ENCODE results near the gene OR52E2.

The OR52E2 gene

DNA sequence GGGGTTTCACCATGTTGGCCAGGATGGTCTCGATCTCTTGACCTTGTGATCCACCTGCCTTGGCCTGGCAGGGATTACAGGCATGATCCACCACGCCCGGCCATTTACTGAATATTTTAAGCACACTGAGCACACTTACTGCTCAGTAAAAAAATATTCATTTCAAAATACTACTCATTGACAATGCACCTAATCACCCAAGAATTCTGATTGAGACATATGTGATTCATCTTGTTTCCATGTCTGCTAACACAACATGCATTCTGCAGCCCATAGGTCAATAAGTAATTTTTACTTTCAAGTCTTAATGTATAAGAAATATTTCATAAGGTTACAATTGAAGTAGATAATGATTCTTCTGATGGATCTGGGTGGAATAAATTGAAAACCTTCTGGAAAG is 17.3 kb downstream of the OR52E2 start:
- TF ChIP-seq EZH2 (IDR thresholded peaks at IDR 0.05; ENCODE audit: borderline replicate concordance, low read length) (no peak), CTCF (IDR thresholded peaks at IDR 0.05; ENCODE audit: low read length) (no peak)
- Histone ChIP-seq H3K27ac (ENCODE audit: low read depth, low read length, poor library complexity, severe bottlenecking) (no peak overlapping the region), H3F3A (ENCODE audit: insufficient read depth, low read length) (no peaks in the 10 kb centered on the region), H3K4me2 (ENCODE audit: low read length) (no peak overlapping the region), H3K27me3 (ENCODE audit: insufficient read depth, low read length) (no peaks in the 10 kb centered on the region), H2AFZ (ENCODE audit: low read length) (no peak overlapping the region), H3K9me3 (ENCODE audit: low read length) (no peaks in the 10 kb centered on the region), H3K9ac (ENCODE audit: low read length) (no peak overlapping the region), H3K36me3 (ENCODE audit: insufficient read depth, low read length) (no peaks in the 10 kb centered on the region), H4K20me1 (ENCODE audit: insufficient read depth, low read length) (no peaks in the 10 kb centered on the region), H3K4me1 (ENCODE audit: insufficient read depth, low read length, severe bottlenecking) (no peaks in the 10 kb centered on the region), H3K4me3 (ENCODE audit: low read depth, low read length, poor library complexity, severe bottlenecking) (no peak overlapping the region), H3K79me2 (ENCODE audit: insufficient read depth, low read length) (no peaks in the 10 kb centered on the region), H3K9me2 (ENCODE audit: low read depth, low read length) (no peaks in the 10 kb centered on the region)

DNA sequence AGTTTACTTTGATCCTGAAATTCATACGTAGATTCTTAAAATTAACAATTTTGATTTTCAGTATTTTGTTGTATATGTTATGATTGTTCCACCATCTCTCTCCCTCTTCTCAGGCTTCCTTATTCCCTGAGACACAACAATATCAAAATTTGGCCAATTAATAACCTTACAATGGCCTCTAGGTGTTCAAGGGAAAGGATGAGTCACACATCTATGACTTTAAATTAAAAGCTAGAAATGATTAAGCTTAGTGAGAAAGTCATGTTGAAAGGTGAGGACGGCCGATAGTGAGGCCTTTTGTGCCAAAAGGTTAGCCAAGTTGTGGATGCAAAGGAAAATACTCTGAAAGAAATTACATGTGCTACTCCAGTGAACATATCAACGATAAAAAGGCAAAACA is 18.6 kb downstream of the OR52E2 start:
- Histone ChIP-seq H3K4me1 (ENCODE audit: insufficient read depth, low read length, severe bottlenecking) (no peaks in the 10 kb centered on the region), H4K20me1 (ENCODE audit: insufficient read depth, low read length) (no peaks in the 10 kb centered on the region), H3K9ac (ENCODE audit: low read length) (no peak overlapping the region), H3K27me3 (ENCODE audit: insufficient read depth, low read length) (no peaks in the 10 kb centered on the region), H3K4me2 (ENCODE audit: low read length) (no peak overlapping the region), H3K9me3 (ENCODE audit: low read length) (no peaks in the 10 kb centered on the region), H3F3A (ENCODE audit: insufficient read depth, low read length) (no peaks in the 10 kb centered on the region), H3K36me3 (ENCODE audit: insufficient read depth, low read length) (no peaks in the 10 kb centered on the region), H3K4me3 (ENCODE audit: low read depth, low read length, poor library complexity, severe bottlenecking) (no peak overlapping the region), H3K9me2 (ENCODE audit: low read depth, low read length) (no peaks in the 10 kb centered on the region), H2AFZ (ENCODE audit: low read length) (no peak overlapping the region), H3K27ac (ENCODE audit: low read depth, low read length, poor library complexity, severe bottlenecking) (no peak overlapping the region), H3K79me2 (ENCODE audit: insufficient read depth, low read length) (no peaks in the 10 kb centered on the region)
- TF ChIP-seq CTCF (IDR thresholded peaks at IDR 0.05; ENCODE audit: low read length) (no peak), EZH2 (IDR thresholded peaks at IDR 0.05; ENCODE audit: borderline replicate concordance, low read length) (no peak)

- Histone ChIP-seq H3K9me2 (ENCODE audit: low read depth, low read length) (no peaks in the 10 kb centered on the region), H3K27ac (ENCODE audit: low read depth, low read length, poor library complexity, severe bottlenecking) (no peak overlapping the region)
- TF ChIP-seq CTCF (IDR thresholded peaks at IDR 0.05; ENCODE audit: low read length) (no peak), EZH2 (IDR thresholded peaks at IDR 0.05; ENCODE audit: borderline replicate concordance, low read length) (no peak)
Measured at GRCh38 chr11:5038341-5038740, 21.1 kb downstream of the OR52E2 start.

More at GRCh38 chr11:5038341-5038740, 21.1 kb downstream of the OR52E2 start:
- Histone ChIP-seq H4K20me1 (ENCODE audit: insufficient read depth, low read length) (no peaks in the 10 kb centered on the region), H3F3A (ENCODE audit: insufficient read depth, low read length) (no peaks in the 10 kb centered on the region), H3K79me2 (ENCODE audit: insufficient read depth, low read length) (no peaks in the 10 kb centered on the region), H3K4me1 (ENCODE audit: insufficient read depth, low read length, severe bottlenecking) (no peaks in the 10 kb centered on the region), H3K9ac (ENCODE audit: low read length) (no peak overlapping the region), H2AFZ (ENCODE audit: low read length) (no peak overlapping the region), H3K4me2 (ENCODE audit: low read length) (no peak overlapping the region), H3K9me3 (ENCODE audit: low read length) (no peaks in the 10 kb centered on the region), H3K4me3 (ENCODE audit: low read depth, low read length, poor library complexity, severe bottlenecking) (no peak overlapping the region), H3K27me3 (ENCODE audit: insufficient read depth, low read length) (no peaks in the 10 kb centered on the region), H3K36me3 (ENCODE audit: insufficient read depth, low read length) (no peaks in the 10 kb centered on the region)
